Left renal pelvis (tissue), 4 donors: Measurements from ENCODE around the gene SULF2. TPM values are rescaled to one million over a fixed set of nuclear protein-coding genes. Genes with fewer than 3 reads are reported as not detected.
A peak's percentile ranks its signal among the peaks of the same experiment; 100 is the strongest.

ENCODE experiments used
- DNase-seq, 4 donors: peaks; one replicate each; pipeline ENCODE4 v3.0.0-alpha.2; 2013; ENCODE audit warnings: low read depth in 4 of 4, low spot score in 3 of 4
- polyA plus RNA-seq, 4 donors: library from polyadenylated mRNA; unstranded; fragments of 120-200 nt; gene quantifications; one replicate each; pipeline ENCODE4 v1.2.1, GENCODE V29; 2013; ENCODE audit not compliant: insufficient read length in 4 of 4

SULF2 gene
- polyA plus RNA-seq, 4 donors: 63.5 to 542 (median 95.4) TPM

- DNase-seq: no peak
These were observed 41.6 kb downstream of the SULF2 start for GRCh38 chr20:47743671-47744070.

GRCh38 chr20:47741669-47742608, 43.3 kb downstream of the SULF2 start:
- no peak for DNase-seq

- no peak for DNase-seq
These were observed 44.5 kb downstream of the SULF2 start for GRCh38 chr20:47740862-47741184.

- DNase-seq: no peak
These were observed 45.0 kb downstream of the SULF2 start for GRCh38 chr20:47740121-47740861.

GRCh38 chr20:47737923-47738322, 47.4 kb downstream of the SULF2 start:
- DNase-seq: no peak

- no peak for DNase-seq
These were observed 48.6 kb downstream of the SULF2 start for GRCh38 chr20:47736570-47737152.

GRCh38 chr20:47735412-47736400, 49.6 kb downstream of the SULF2 start:
- DNase-seq: no peak

GRCh38 chr20:47734870-47735269, 50.4 kb downstream of the SULF2 start:
- DNase-seq: no peak

- DNase-seq: no peak
These were observed 51.4 kb downstream of the SULF2 start for GRCh38 chr20:47733892-47734291.

GRCh38 chr20:47730744-47731143, 54.5 kb downstream of the SULF2 start:
- no peak for DNase-seq

- DNase-seq: no peak
These were observed 55.8 kb downstream of the SULF2 start for GRCh38 chr20:47729472-47729871.

- DNase-seq: no peak
These were observed 57.3 kb downstream of the SULF2 start for GRCh38 chr20:47727909-47728361.

- DNase-seq: no peak
These were observed 58.0 kb downstream of the SULF2 start for GRCh38 chr20:47727170-47727880.

- no peak for DNase-seq
These were observed 58.6 kb downstream of the SULF2 start for GRCh38 chr20:47726632-47727031.

- peak in 3 of 4 donors; percentile 73 to 76 (median 74) for DNase-seq
These were observed 59.9 kb downstream of the SULF2 start for GRCh38 chr20:47725248-47725973.

GRCh38 chr20:47724910-47725247, 60.4 kb downstream of the SULF2 start:
- DNase-seq: no peak

- DNase-seq: no peak
These were observed 60.9 kb downstream of the SULF2 start for GRCh38 chr20:47724396-47724795.

GRCh38 chr20:47723322-47723721, 62.0 kb downstream of the SULF2 start:
- no peak for DNase-seq
